Measurements from ENCODE around the gene SLC5A6.

SLC5A6 gene

DNA sequence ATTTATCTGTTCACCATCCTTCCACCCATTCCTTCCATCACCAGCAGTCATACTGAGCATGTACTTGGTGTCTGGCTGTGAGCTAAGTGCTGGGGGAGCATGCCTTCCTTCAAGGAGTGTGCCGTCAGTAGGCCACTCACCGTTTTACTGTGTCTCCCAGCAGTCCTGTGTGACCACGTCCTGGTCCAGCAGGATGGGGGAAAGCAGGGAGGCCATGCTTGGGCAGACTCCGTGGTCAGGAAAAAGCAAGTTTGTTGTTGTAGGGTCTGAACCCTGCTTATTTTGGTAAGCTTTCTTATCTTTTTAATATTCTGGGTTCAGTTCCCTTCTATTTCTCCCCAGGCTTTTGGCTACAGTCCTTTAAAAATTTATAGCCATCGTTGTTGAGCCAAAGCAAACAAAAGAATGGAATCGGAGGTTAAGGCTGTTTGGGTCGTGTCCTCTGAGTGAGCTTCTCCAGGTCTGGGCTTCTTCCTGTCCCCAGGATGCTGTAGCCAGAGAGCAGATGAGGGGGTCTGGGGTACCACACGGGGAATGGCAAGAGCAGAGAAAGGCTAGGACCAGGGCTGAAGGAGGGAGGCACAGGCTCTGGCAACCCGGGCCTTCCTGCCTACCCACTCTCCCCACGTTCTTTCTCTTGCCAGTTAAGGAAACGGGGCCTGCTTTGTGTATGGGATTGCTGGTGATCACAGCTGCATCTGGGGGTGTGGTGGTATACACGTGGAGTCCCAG lies 37.3 kb upstream of the SLC5A6 start:
- peaks cover 3% of the 10 kb centered on the region; the same call in 1 of the 2 replicates for H3K36me3 ChIP-seq (ENCODE audit: control insufficient read depth, insufficient read depth, low read length)
- H3K4me3 ChIP-seq (ENCODE audit: low read length) = no peak overlapping the region
- WGBS (ENCODE audit: insufficient coverage, insufficient read length) = no CpG with 5 or more reads among the region's 12 CpGs
- H3K27ac ChIP-seq (ENCODE audit: low read length) = no peak overlapping the region
- no peak for DNase-seq (ENCODE audit: low read depth, low spot score)
- H3K27me3 ChIP-seq (ENCODE audit: control insufficient read depth, insufficient read depth, low read length) = no peaks in the 10 kb centered on the region; the same call in 1 of the 2 replicates
- H3K9me3 ChIP-seq (ENCODE audit: control insufficient read depth, insufficient read depth, low read length) = no peaks in the 10 kb centered on the region
- peaks cover 10% of the 10 kb centered on the region for H3K4me1 ChIP-seq (ENCODE audit: control insufficient read depth, insufficient read depth, low read length)

- Histone ChIP-seq H3K4me1 (ENCODE audit: control insufficient read depth, insufficient read depth, low read length) (peaks cover 10% of the 10 kb centered on the region), H3K9me3 (ENCODE audit: control insufficient read depth, insufficient read depth, low read length) (no peaks in the 10 kb centered on the region), H3K36me3 (ENCODE audit: control insufficient read depth, insufficient read depth, low read length) (peaks cover 17% of the 10 kb centered on the region), H3K27me3 (ENCODE audit: control insufficient read depth, insufficient read depth, low read length) (no peaks in the 10 kb centered on the region; the same call in 1 of the 2 replicates), H3K4me3 (ENCODE audit: low read length) (no peak overlapping the region), H3K27ac (ENCODE audit: low read length) (no peak overlapping the region)
- DNase-seq (ENCODE audit: low read depth, low spot score) = no peak
- no CpG with 5 or more reads among the region's 4 CpGs for WGBS (ENCODE audit: insufficient coverage, insufficient read length)
Measured at GRCh38 chr2:27247893-27248292, 35.8 kb upstream of the SLC5A6 start.

DNA sequence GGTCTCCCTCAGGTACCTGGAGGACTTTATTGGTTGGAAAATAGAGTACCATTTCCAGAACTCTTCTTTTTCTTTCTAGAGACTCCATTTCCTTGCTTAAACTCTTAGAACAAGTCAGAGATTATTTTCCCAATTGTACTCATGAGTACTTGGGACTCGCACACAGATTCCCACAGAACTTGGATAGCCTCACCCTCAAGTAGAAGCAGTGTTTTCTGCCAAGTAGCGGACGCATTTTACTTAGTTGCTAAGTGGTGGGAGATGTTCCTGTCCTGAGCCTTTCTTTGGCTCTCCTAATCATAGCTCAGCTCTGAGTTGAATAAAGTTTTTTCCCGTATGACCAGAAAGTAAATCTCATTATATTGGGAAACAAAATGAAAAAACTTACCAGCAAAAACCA lies 33.6 kb upstream of the SLC5A6 start:
- Histone ChIP-seq H3K27me3 (ENCODE audit: control insufficient read depth, insufficient read depth, low read length) (no peaks in the 10 kb centered on the region), H3K4me3 (ENCODE audit: low read length) (no peak overlapping the region), H3K27ac (ENCODE audit: low read length) (no peak overlapping the region), H3K9me3 (ENCODE audit: control insufficient read depth, insufficient read depth, low read length) (no peaks in the 10 kb centered on the region), H3K4me1 (ENCODE audit: control insufficient read depth, insufficient read depth, low read length) (peaks cover 2% of the 10 kb centered on the region; the same call in 1 of the 2 replicates), H3K36me3 (ENCODE audit: control insufficient read depth, insufficient read depth, low read length) (peaks cover 40% of the 10 kb centered on the region)
- DNase-seq (ENCODE audit: low read depth, low spot score) = no peak
- WGBS (ENCODE audit: insufficient coverage, insufficient read length) = no CpG with 5 or more reads among the region's 4 CpGs

- DNase-seq (ENCODE audit: low read depth, low spot score) = no peak
- Histone ChIP-seq H3K4me3 (ENCODE audit: low read length) (no peak overlapping the region), H3K4me1 (ENCODE audit: control insufficient read depth, insufficient read depth, low read length) (no peaks in the 10 kb centered on the region), H3K36me3 (ENCODE audit: control insufficient read depth, insufficient read depth, low read length) (peaks cover 44% of the 10 kb centered on the region), H3K27ac (ENCODE audit: low read length) (no peak overlapping the region), H3K27me3 (ENCODE audit: control insufficient read depth, insufficient read depth, low read length) (no peaks in the 10 kb centered on the region), H3K9me3 (ENCODE audit: control insufficient read depth, insufficient read depth, low read length) (no peaks in the 10 kb centered on the region)
- no CpG with 5 or more reads among the region's 10 CpGs for WGBS (ENCODE audit: insufficient coverage, insufficient read length)
Measured at GRCh38 chr2:27245116-27245515, 33.0 kb upstream of the SLC5A6 start.

- DNase-seq (ENCODE audit: low read depth, low spot score) = no peak
- WGBS (ENCODE audit: insufficient coverage, insufficient read length) = no CpG with 5 or more reads among the region's 19 CpGs
- H3K27me3 ChIP-seq (ENCODE audit: control insufficient read depth, insufficient read depth, low read length) = no peaks in the 10 kb centered on the region
- H3K4me1 ChIP-seq (ENCODE audit: control insufficient read depth, insufficient read depth, low read length) = no peaks in the 10 kb centered on the region
- no peaks in the 10 kb centered on the region for H3K9me3 ChIP-seq (ENCODE audit: control insufficient read depth, insufficient read depth, low read length)
- H3K36me3 ChIP-seq (ENCODE audit: control insufficient read depth, insufficient read depth, low read length) = peaks cover 56% of the 10 kb centered on the region
- H3K4me3 ChIP-seq (ENCODE audit: low read length) = no peak overlapping the region
- no peak overlapping the region for H3K27ac ChIP-seq (ENCODE audit: low read length)
Measured at GRCh38 chr2:27243391-27244130, 31.5 kb upstream of the SLC5A6 start.

GRCh38 chr2:27242614-27242951 lies 30.5 kb upstream of the SLC5A6 start:
- no peaks in the 10 kb centered on the region for H3K9me3 ChIP-seq (ENCODE audit: control insufficient read depth, insufficient read depth, low read length)
- DNase-seq (ENCODE audit: low read depth, low spot score) = no peak
- H3K27ac ChIP-seq (ENCODE audit: low read length) = no peak overlapping the region
- peaks cover 64% of the 10 kb centered on the region for H3K36me3 ChIP-seq (ENCODE audit: control insufficient read depth, insufficient read depth, low read length)
- no peaks in the 10 kb centered on the region for H3K4me1 ChIP-seq (ENCODE audit: control insufficient read depth, insufficient read depth, low read length)
- H3K4me3 ChIP-seq (ENCODE audit: low read length) = no peak overlapping the region; the same call in 1 of the 2 replicates
- no CpG with 5 or more reads among the region's 16 CpGs for WGBS (ENCODE audit: insufficient coverage, insufficient read length)
- no peaks in the 10 kb centered on the region for H3K27me3 ChIP-seq (ENCODE audit: control insufficient read depth, insufficient read depth, low read length)

DNA sequence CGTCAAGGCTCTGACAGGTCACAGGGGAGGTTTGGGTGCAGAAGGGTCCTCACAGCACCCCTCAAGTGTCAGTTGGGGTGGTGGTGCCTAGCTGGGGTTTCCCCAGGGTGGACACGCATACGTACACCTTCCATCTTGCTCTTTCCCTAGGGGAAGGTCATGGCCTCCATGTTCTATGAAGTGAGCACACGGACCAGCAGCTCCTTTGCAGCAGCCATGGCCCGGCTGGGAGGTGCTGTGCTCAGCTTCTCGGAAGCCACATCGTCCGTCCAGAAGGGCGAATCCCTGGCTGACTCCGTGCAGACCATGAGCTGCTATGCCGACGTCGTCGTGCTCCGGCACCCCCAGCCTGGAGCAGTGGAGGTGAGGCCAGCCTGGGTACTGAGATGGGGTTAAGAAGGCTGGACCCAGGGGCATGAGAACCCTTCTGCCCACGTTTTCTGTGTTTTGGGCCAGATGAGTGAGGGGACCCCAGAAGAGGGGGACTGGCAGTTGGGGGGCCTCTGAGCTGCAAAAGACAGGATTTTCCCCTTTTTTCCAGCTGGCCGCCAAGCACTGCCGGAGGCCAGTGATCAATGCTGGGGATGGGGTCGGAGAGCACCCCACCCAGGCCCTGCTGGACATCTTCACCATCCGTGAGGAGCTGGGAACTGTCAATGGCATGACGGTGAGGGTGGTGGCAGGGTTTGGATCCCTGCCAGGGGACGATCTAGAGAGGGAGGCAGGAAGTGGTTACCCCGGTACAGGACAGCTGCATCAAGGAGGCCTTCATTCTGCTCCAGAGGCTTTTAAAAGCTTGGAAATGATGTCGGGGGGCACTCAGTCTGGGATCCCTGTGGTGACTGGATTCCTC lies 29.9 kb upstream of the SLC5A6 start:
- Histone ChIP-seq H3K27ac (ENCODE audit: low read length) (no peak overlapping the region), H3K4me3 (ENCODE audit: low read length) (no peak overlapping the region), H3K9me3 (ENCODE audit: control insufficient read depth, insufficient read depth, low read length) (no peaks in the 10 kb centered on the region), H3K36me3 (ENCODE audit: control insufficient read depth, insufficient read depth, low read length) (peaks cover 69% of the 10 kb centered on the region), H3K4me1 (ENCODE audit: control insufficient read depth, insufficient read depth, low read length) (no peaks in the 10 kb centered on the region), H3K27me3 (ENCODE audit: control insufficient read depth, insufficient read depth, low read length) (no peaks in the 10 kb centered on the region)
- no CpG with 5 or more reads among the region's 24 CpGs for WGBS (ENCODE audit: insufficient coverage, insufficient read length)
- DNase-seq (ENCODE audit: low read depth, low spot score) = no peak

GRCh38 chr2:27240406-27240805 lies 28.3 kb upstream of the SLC5A6 start:
- WGBS (ENCODE audit: insufficient coverage, insufficient read length) = no CpG with 5 or more reads among the region's 9 CpGs
- no peak overlapping the region for H3K27ac ChIP-seq (ENCODE audit: low read length)

GRCh38 chr2:27238976-27239375 lies 26.9 kb upstream of the SLC5A6 start:
- H3K4me3 ChIP-seq (ENCODE audit: low read length) = no peak overlapping the region
- H3K27ac ChIP-seq (ENCODE audit: low read length) = no peak overlapping the region
- H3K36me3 ChIP-seq (ENCODE audit: control insufficient read depth, insufficient read depth, low read length) = peaks cover 86% of the 10 kb centered on the region
- DNase-seq (ENCODE audit: low read depth, low spot score) = no peak
- no peaks in the 10 kb centered on the region for H3K4me1 ChIP-seq (ENCODE audit: control insufficient read depth, insufficient read depth, low read length)
- no peaks in the 10 kb centered on the region for H3K27me3 ChIP-seq (ENCODE audit: control insufficient read depth, insufficient read depth, low read length)
- no peaks in the 10 kb centered on the region for H3K9me3 ChIP-seq (ENCODE audit: control insufficient read depth, insufficient read depth, low read length)
- WGBS (ENCODE audit: insufficient coverage, insufficient read length) = no CpG with 5 or more reads among the region's 8 CpGs

More at GRCh38 chr2:27240406-27240805, 28.3 kb upstream of the SLC5A6 start:
- no peaks in the 10 kb centered on the region for H3K9me3 ChIP-seq (ENCODE audit: control insufficient read depth, insufficient read depth, low read length)
- no peaks in the 10 kb centered on the region for H3K27me3 ChIP-seq (ENCODE audit: control insufficient read depth, insufficient read depth, low read length)
- H3K4me3 ChIP-seq (ENCODE audit: low read length) = no peak overlapping the region
- H3K4me1 ChIP-seq (ENCODE audit: control insufficient read depth, insufficient read depth, low read length) = no peaks in the 10 kb centered on the region
- DNase-seq (ENCODE audit: low read depth, low spot score) = no peak
- H3K36me3 ChIP-seq (ENCODE audit: control insufficient read depth, insufficient read depth, low read length) = peaks cover 79% of the 10 kb centered on the region

GRCh38 chr2:27237341-27237945 lies 25.4 kb upstream of the SLC5A6 start:
- peaks cover 86% of the 10 kb centered on the region for H3K36me3 ChIP-seq (ENCODE audit: control insufficient read depth, insufficient read depth, low read length)
- no peaks in the 10 kb centered on the region for H3K9me3 ChIP-seq (ENCODE audit: control insufficient read depth, insufficient read depth, low read length)
- no peaks in the 10 kb centered on the region for H3K4me1 ChIP-seq (ENCODE audit: control insufficient read depth, insufficient read depth, low read length)
- H3K27me3 ChIP-seq (ENCODE audit: control insufficient read depth, insufficient read depth, low read length) = no peaks in the 10 kb centered on the region
- no CpG with 5 or more reads among the region's 15 CpGs for WGBS (ENCODE audit: insufficient coverage, insufficient read length)
- no peak overlapping the region for H3K27ac ChIP-seq (ENCODE audit: low read length)
- H3K4me3 ChIP-seq (ENCODE audit: low read length) = no peak overlapping the region
- DNase-seq (ENCODE audit: low read depth, low spot score) = no peak

Measured in iPS DF 6.9 (cell line).